Duodenal mucosa (tissue), 2 donors: ENCODE measurements around the gene SDK1.

Source experiments
- H3K27ac ChIP-seq: one replicate; pipeline ENCODE4 v1.7.0; 2013; ENCODE audit warnings: low read depth, low read length
- H3K27me3 ChIP-seq, 2 donors: one replicate each; pipeline ENCODE4 v1.7.0; 2013; ENCODE audit warnings: low read length in 2 of 2, control low read depth in 1 of 2; ENCODE audit not compliant: insufficient read depth in 2 of 2, control insufficient read depth in 1 of 2
- H3K36me3 ChIP-seq, 2 donors: one replicate each; pipeline ENCODE4 v1.7.0; 2013; ENCODE audit warnings: low read length in 2 of 2, control low read depth in 1 of 2; ENCODE audit not compliant: insufficient read depth in 2 of 2, control insufficient read depth in 1 of 2
- H3K4me1 ChIP-seq, 2 donors: one replicate each; pipeline ENCODE4 v1.7.0; 2013; ENCODE audit warnings: low read length in 2 of 2, control low read depth in 1 of 2; ENCODE audit not compliant: insufficient read depth in 2 of 2, control insufficient read depth in 1 of 2
- H3K4me3 ChIP-seq, 2 donors: one replicate each; pipeline ENCODE4 v1.7.0; 2013; ENCODE audit warnings: low read length in 2 of 2, low read depth in 1 of 2
- H3K9ac ChIP-seq, 2 donors: one replicate each; pipeline ENCODE4 v1.7.0; 2013; ENCODE audit warnings: low read length in 2 of 2, low read depth in 1 of 2
- H3K9me3 ChIP-seq, 2 donors: one replicate each; pipeline ENCODE4 v1.7.0; 2013; ENCODE audit warnings: low read length in 2 of 2, control low read depth in 1 of 2; ENCODE audit not compliant: control insufficient read depth in 1 of 2

The SDK1 gene

DNA sequence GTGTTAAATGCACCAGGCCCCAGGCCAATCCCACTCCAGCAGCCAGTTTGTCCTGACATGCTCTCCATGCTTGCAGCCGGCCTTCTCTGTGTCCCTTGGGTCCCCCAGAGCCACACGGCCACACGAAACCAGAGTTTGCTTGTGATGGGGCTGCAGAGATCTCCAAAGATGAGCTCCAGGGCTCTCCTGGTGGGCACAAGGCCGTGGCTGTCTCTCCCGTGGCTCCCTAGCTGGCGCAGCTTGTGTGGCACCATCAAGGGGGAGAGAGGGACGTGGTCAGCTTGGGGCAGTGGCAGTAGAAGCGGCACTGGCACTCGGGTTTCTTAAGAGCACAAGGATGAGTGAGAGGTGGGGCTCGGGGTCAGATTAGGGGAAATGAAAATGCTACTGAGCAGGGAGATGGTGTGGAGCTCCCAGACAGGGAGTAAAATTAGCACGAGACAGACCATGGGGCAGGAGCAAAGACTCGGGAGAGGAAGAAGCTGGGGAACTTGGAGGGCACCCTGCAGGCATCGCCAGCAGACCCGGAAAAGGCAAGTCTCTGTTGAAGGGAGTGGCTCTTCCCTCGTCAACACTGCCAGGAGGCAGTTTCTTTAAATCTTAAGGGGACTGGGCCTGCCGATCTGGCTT is 808.5 kb downstream of the SDK1 start:
- Histone ChIP-seq H3K27me3 (no peaks in the 10 kb centered on the region), H3K4me3 (no peak overlapping the region), H3K9me3 (no peaks in the 10 kb centered on the region), H3K9ac (no peak overlapping the region), H3K36me3 (no peaks in the 10 kb centered on the region), H3K27ac (no peak overlapping the region), H3K4me1 (no peaks in the 10 kb centered on the region)

DNA sequence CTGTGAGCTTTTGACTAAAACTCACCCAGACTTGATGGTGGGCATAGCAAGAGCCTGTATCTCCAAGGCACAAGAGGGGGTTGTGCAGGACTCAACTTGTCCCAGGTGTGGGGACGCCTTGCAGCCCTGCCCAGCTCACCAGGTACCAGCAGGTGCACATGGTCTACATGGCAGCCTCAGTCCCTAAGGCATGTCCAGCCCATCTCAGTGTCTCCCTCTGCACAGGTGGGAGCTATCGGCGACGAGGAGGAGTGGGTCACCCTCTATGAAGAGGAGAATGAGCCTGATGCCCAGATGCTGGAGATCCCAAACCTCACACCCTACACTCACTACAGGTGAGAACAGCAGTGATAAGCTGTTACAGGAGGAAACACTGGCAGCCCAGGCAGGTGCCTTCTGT is 809.4 kb downstream of the SDK1 start:
- H3K36me3 ChIP-seq, result no peaks in the 10 kb centered on the region
- H3K4me3 ChIP-seq, result no peak overlapping the region
- H3K4me1 ChIP-seq, result no peaks in the 10 kb centered on the region
- H3K27ac ChIP-seq, result no peak overlapping the region
- no peaks in the 10 kb centered on the region for H3K9me3 ChIP-seq
- H3K27me3 ChIP-seq, result no peaks in the 10 kb centered on the region
- H3K9ac ChIP-seq, result no peak overlapping the region

GRCh38 chr7:4111166-4111565 is 810.1 kb downstream of the SDK1 start:
- Histone ChIP-seq H3K36me3 (no peaks in the 10 kb centered on the region), H3K9me3 (no peaks in the 10 kb centered on the region), H3K4me3 (no peak overlapping the region), H3K27me3 (no peaks in the 10 kb centered on the region), H3K9ac (no peak overlapping the region), H3K4me1 (no peaks in the 10 kb centered on the region), H3K27ac (no peak overlapping the region)

GRCh38 chr7:4113271-4113670 is 812.2 kb downstream of the SDK1 start:
- no peaks in the 10 kb centered on the region for H3K36me3 ChIP-seq
- H3K4me3 ChIP-seq, result no peak overlapping the region
- no peaks in the 10 kb centered on the region for H3K27me3 ChIP-seq
- no peak overlapping the region for H3K27ac ChIP-seq
- no peak overlapping the region for H3K9ac ChIP-seq
- H3K9me3 ChIP-seq, result no peaks in the 10 kb centered on the region
- no peaks in the 10 kb centered on the region for H3K4me1 ChIP-seq

GRCh38 chr7:4113976-4114375 is 812.9 kb downstream of the SDK1 start:
- Histone ChIP-seq H3K27ac (no peak overlapping the region), H3K4me3 (no peak overlapping the region), H3K4me1 (no peaks in the 10 kb centered on the region), H3K36me3 (no peaks in the 10 kb centered on the region), H3K27me3 (no peaks in the 10 kb centered on the region), H3K9ac (no peak overlapping the region), H3K9me3 (peaks cover 0 to 5% of the 10 kb centered on the region in 2 donors)

- Histone ChIP-seq H3K4me1 (no peaks in the 10 kb centered on the region), H3K4me3 (no peak overlapping the region), H3K9ac (no peak overlapping the region), H3K36me3 (no peaks in the 10 kb centered on the region), H3K27ac (no peak overlapping the region), H3K27me3 (no peaks in the 10 kb centered on the region), H3K9me3 (peaks cover 4 to 5% of the 10 kb centered on the region in 2 donors)
These were observed 814.4 kb downstream of the SDK1 start for GRCh38 chr7:4115442-4115841.

DNA sequence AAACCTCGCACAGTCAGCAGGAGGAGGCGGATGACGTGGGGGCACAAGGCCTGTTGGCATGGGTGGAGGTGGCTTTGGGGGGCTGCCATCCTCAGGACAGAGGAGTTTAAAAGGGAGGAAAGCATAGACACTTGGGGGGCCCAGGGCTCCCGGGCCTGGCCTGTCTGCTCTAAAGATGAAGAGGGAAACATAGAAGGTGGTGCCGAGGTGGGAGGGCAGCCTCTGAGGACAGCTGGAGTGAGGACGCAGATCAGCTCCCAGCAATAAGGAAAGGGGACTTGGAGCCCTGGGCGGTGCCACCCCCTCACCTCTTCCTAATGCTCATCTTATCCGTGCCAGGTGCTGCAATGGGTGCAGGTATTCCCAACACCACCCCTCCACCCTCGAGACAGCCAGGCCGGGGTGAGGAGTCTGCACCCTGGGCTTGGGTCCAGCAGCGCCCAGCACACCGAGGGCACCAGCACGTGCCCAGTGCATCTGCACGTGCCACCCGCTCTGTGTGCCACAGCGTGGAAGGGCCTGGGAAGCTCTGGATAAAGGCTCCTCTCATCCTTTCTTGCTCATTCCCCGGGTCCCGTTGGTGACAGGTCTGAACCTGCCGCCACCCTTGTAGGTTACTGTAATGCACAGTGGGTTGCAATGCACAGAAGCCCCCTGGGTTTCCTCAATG is 815.0 kb downstream of the SDK1 start:
- Histone ChIP-seq H3K27ac (no peak overlapping the region), H3K9me3 (peaks cover 4 to 5% of the 10 kb centered on the region in 2 donors), H3K27me3 (no peaks in the 10 kb centered on the region), H3K36me3 (no peaks in the 10 kb centered on the region), H3K4me1 (no peaks in the 10 kb centered on the region), H3K4me3 (no peak overlapping the region), H3K9ac (no peak overlapping the region)

GRCh38 chr7:4119848-4120247 is 818.8 kb downstream of the SDK1 start:
- H3K4me3 ChIP-seq, result no peak overlapping the region
- no peaks in the 10 kb centered on the region for H3K27me3 ChIP-seq
- H3K9me3 ChIP-seq, result peaks cover 4 to 8% of the 10 kb centered on the region in 2 donors
- H3K36me3 ChIP-seq, result no peaks in the 10 kb centered on the region
- no peak overlapping the region for H3K27ac ChIP-seq
- no peak overlapping the region for H3K9ac ChIP-seq
- no peaks in the 10 kb centered on the region for H3K4me1 ChIP-seq

- Histone ChIP-seq H3K27me3 (no peaks in the 10 kb centered on the region), H3K36me3 (no peaks in the 10 kb centered on the region), H3K4me3 (no peak overlapping the region), H3K4me1 (no peaks in the 10 kb centered on the region), H3K9me3 (peaks cover 4 to 8% of the 10 kb centered on the region in 2 donors), H3K27ac (no peak overlapping the region), H3K9ac (no peak overlapping the region)
These were observed 822.3 kb downstream of the SDK1 start for GRCh38 chr7:4123346-4123745.

DNA sequence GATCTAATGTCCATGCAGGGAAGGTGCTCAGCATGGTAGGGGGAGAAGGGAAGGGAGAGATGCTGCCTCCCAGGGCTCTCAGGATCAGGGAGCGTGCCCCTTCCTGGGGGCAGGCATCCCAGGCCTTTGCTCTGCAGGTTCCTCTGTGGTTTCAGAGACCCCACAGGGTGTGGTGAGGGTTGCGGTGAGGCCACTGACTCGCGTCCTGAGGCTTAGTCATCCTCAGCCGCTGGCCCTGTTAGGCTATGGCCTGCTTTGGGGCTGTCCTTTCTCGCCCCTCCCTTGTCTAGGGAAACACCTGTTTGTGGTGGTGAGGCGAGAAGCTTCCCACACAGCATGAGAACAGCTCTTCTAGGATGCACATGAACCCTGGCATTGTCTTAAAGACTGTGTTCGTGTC is 822.8 kb downstream of the SDK1 start:
- peaks cover 4% of the 10 kb centered on the region in 2 donors for H3K9me3 ChIP-seq
- no peaks in the 10 kb centered on the region for H3K36me3 ChIP-seq
- H3K27ac ChIP-seq, result no peak overlapping the region
- no peak overlapping the region for H3K4me3 ChIP-seq
- H3K9ac ChIP-seq, result no peak overlapping the region
- no peaks in the 10 kb centered on the region for H3K4me1 ChIP-seq
- H3K27me3 ChIP-seq, result no peaks in the 10 kb centered on the region
